K562 (cell line): ENCODE measurements around the gene TMSB4X. TPM values are rescaled to one million over a fixed set of nuclear protein-coding genes. Genes with fewer than 3 reads are reported as not detected.

Experiments used
- BRD9 ChIP-seq: fragments of 450-650 bp; IDR thresholded peaks from 2 replicates; pipeline ENCODE4 v1.6.1; 2018; ENCODE audit warnings: low read depth; ENCODE audit not compliant: partially characterized antibody
- CTCF ChIP-seq, 3 experiments: IDR thresholded peaks in 2 of 3; conservative IDR thresholded peaks in 1 of 3; 2 replicates each; pipeline ENCODE4 v1.5.1; 2011 to 2012; ENCODE audit warnings: low read length in 3 of 3, mild to moderate bottlenecking in 3 of 3, control low read depth in 2 of 3, improper control_type of control experiment in 1 of 3, inconsistent platforms in 1 of 3, low read depth in 1 of 3, mixed read lengths in 1 of 3, moderate library complexity in 1 of 3; ENCODE audit not compliant: insufficient read depth in 2 of 3
- ELF1 ChIP-seq: fragments of 200-800 bp; sonication (Bioruptor generic); IDR thresholded peaks from 2 replicates; pipeline ENCODE4 v1.6.1; 2016; ENCODE audit warnings: missing genetic modification characterization, missing compliant biosample characterization
- ETV1 ChIP-seq: fragments of 450-650 bp; conservative IDR thresholded peaks from 2 replicates; pipeline ENCODE4 v1.6.1; 2016; ENCODE audit warnings: missing genetic modification characterization, control low read depth, low read depth, missing compliant biosample characterization
- PRDM10 ChIP-seq: fragments of 450-650 bp; IDR thresholded peaks from 2 replicates; pipeline ENCODE4 v1.6.1; 2018; ENCODE audit not compliant: partially characterized antibody
- REST ChIP-seq, 2 experiments: fragments of 450-650 bp; formaldehyde crosslinking in 1 of 2; IDR thresholded peaks; 2 replicates each; pipeline versions ENCODE4 v1.4.0 to v1.6.1; 2014 to 2020; ENCODE audit warnings: mild to moderate bottlenecking in 2 of 2, borderline replicate concordance in 1 of 2, low read depth in 1 of 2
- SNIP1 ChIP-seq: fragments of 450-650 bp; IDR thresholded peaks from 2 replicates; pipeline ENCODE4 v1.7.1; 2017; ENCODE audit warnings: low read depth, mild to moderate bottlenecking
- VEZF1 ChIP-seq: fragments of 200-800 bp; sonication (Bioruptor generic); IDR thresholded peaks from 2 replicates; pipeline ENCODE4 v1.6.1; 2017; ENCODE audit warnings: missing genetic modification characterization, missing compliant biosample characterization
- ZNF282 ChIP-seq: sonication (generic); formaldehyde crosslinking; IDR thresholded peaks from 2 replicates; pipeline ENCODE4 v1.8.1; 2023; ENCODE audit warnings: missing genetic modification reagents
- polyA plus RNA-seq, 8 experiments: library from polyadenylated mRNA; depleted of rRNA in 4 of 8; stranded (reverse) in 5 of 8; unstranded in 3 of 8; fragments of >200 nt; fragmentation: Nextera tagmentation in 2 of 8; fragmentation: Illumina TruSeq in 1 of 8; extraction: Ambion mirVana in 2 of 8; extraction: Trizol in 1 of 8; gene quantifications; 2 replicates each; pipeline versions ENCODE4 v1.2.1 to v1.2.3, GENCODE V29; 2011 to 2014; ENCODE audit warnings: inconsistent platforms in 1 of 8, missing spikeins in 1 of 8
- total RNA-seq, 7 experiments: library from RNA; depleted of rRNA in 6 of 7; stranded (reverse); fragments of >200 nt in 6 of 7; fragmentation: Illumina TruSeq in 2 of 7; extraction: Trizol in 2 of 7; gene quantifications; 2 replicates each; pipeline versions ENCODE4 v1.2.1 to v1.2.3, GENCODE V29; 2011 to 2021; ENCODE audit warnings: low replicate concordance in 1 of 7

The TMSB4X gene
- total and polyA plus RNA-seq, 9 of the 15 experiments (the other 6 are each of a cell fraction or from before 2014, with no cell fraction given) = 1,035 to 2,035 (median 1,529) TPM

- TF ChIP-seq VEZF1 (CRISPR knock-in tag) = 0 out of 2 replicates have a peak, but pooled peaks have one; percentile 15
- peak; percentile 41 for TF ChIP-seq PRDM10
- peak; percentile 74 for TF ChIP-seq ELF1 (tag)
- 0 out of 2 replicates have a peak, but pooled peaks have one; percentile 16 for TF ChIP-seq ETV1 (tag)
- TF ChIP-seq BRD9 = peak; percentile 90
- TF ChIP-seq CTCF (IDR thresholded peaks at IDR 0.05 in 2 of 3, conservative IDR thresholded peaks at IDR 0.05 in 1 of 3; ENCODE audit: insufficient read depth in 2 of 3, low read depth in 1 of 3, low read length in 3 of 3) = peak; percentile 60 to 66 (median 64)
- peak; percentile 67; the same call in 1 of the 2 replicates for TF ChIP-seq REST (IDR thresholded peaks at IDR 0.05; ENCODE audit: borderline replicate concordance)
- no peak for TF ChIP-seq REST (CRISPR knock-in tag; IDR thresholded peaks at IDR 0.05; ENCODE audit: low read depth)
- no peak for TF ChIP-seq ZNF282 (CRISPR knock-in tag)
- no peak for TF ChIP-seq SNIP1
Measured at GRCh38 chrX:12970691-12971202, 4.2 kb upstream of the TMSB4X start (continued).
